DMS153 (cell line): Measurements from ENCODE around the gene LIN9.
"Not testable (repeated sequence)": the region's sequence is repeated elsewhere in the genome, so short reads cannot be mapped to it uniquely, and the experiment has no call there.

Experiments used
- DNase-seq: peaks from one replicate; lab custom pipeline; 2025; lab: John Stamatoyannopoulos, UW

LIN9 gene

GRCh38 chr1:226308723-226309397 lies at the start of gene LIN9:
Gene LIN9, minus strand, starts transcription at chr1:226309164. Its CDS starts 25 bp downstream, at chr1:226309139.
- DNase-seq, result peak; percentile 89

GRCh38 chr1:226357416-226357815 lies 48.5 kb upstream of the LIN9 start:
- DNase-seq, result no peak

GRCh38 chr1:226355669-226356551 lies 46.9 kb upstream of the LIN9 start:
- DNase-seq, result no peak

GRCh38 chr1:226355016-226355415 lies 46.1 kb upstream of the LIN9 start:
- no peak for DNase-seq

- no peak for DNase-seq
Measured at GRCh38 chr1:226353698-226354525, 44.9 kb upstream of the LIN9 start.

- DNase-seq, result no peak
Measured at GRCh38 chr1:226351709-226352108, 42.7 kb upstream of the LIN9 start.

- no peak for DNase-seq
Measured at GRCh38 chr1:226350519-226350865, 41.5 kb upstream of the LIN9 start.

- DNase-seq, result no peak
Measured at GRCh38 chr1:226349801-226350518, 41.0 kb upstream of the LIN9 start.

GRCh38 chr1:226349081-226349480 lies 40.1 kb upstream of the LIN9 start:
- no peak for DNase-seq

- no peak for DNase-seq
Measured at GRCh38 chr1:226344441-226345259, 35.7 kb upstream of the LIN9 start.

GRCh38 chr1:226342656-226343055 lies 33.7 kb upstream of the LIN9 start:
- no peak for DNase-seq

GRCh38 chr1:226340111-226340510 lies 31.1 kb upstream of the LIN9 start:
- not testable (repeated sequence) for DNase-seq

- DNase-seq, result no peak
Measured at GRCh38 chr1:226337276-226337875, 28.4 kb upstream of the LIN9 start.

- no peak for DNase-seq
Measured at GRCh38 chr1:226335661-226336060, 26.7 kb upstream of the LIN9 start.

GRCh38 chr1:226332947-226333346 lies 24.0 kb upstream of the LIN9 start:
- DNase-seq, result no peak

GRCh38 chr1:226329237-226329636 lies 20.3 kb upstream of the LIN9 start:
- no peak for DNase-seq

- no peak for DNase-seq
Measured at GRCh38 chr1:226327761-226328162, 18.8 kb upstream of the LIN9 start.

GRCh38 chr1:226325178-226325577 lies 16.2 kb upstream of the LIN9 start:
- no peak for DNase-seq

GRCh38 chr1:226324479-226324878 lies 15.5 kb upstream of the LIN9 start:
- DNase-seq, result no peak

GRCh38 chr1:226322986-226323385 lies 14.0 kb upstream of the LIN9 start:
- DNase-seq, result no peak

GRCh38 chr1:226320930-226321329 lies 12.0 kb upstream of the LIN9 start:
- DNase-seq, result no peak
